Renal pelvis (tissue), 4 donors: Measurements from ENCODE around the gene DDO. TPM values are rescaled to one million over a fixed set of nuclear protein-coding genes. Genes with fewer than 3 reads are reported as not detected.

ENCODE experiments used
- DNase-seq: peaks from one replicate; pipeline ENCODE4 v3.0.0-alpha.2; 2013
- polyA plus RNA-seq, 3 donors: library from polyadenylated mRNA; unstranded; fragments of 120-200 nt; gene quantifications; one replicate each; pipeline ENCODE4 v1.2.1, GENCODE V29; 2013; ENCODE audit not compliant: insufficient read length in 3 of 3

DDO gene
- polyA plus RNA-seq, 3 donors = 0.37 to 1.7 (median 0.61) TPM

DNA sequence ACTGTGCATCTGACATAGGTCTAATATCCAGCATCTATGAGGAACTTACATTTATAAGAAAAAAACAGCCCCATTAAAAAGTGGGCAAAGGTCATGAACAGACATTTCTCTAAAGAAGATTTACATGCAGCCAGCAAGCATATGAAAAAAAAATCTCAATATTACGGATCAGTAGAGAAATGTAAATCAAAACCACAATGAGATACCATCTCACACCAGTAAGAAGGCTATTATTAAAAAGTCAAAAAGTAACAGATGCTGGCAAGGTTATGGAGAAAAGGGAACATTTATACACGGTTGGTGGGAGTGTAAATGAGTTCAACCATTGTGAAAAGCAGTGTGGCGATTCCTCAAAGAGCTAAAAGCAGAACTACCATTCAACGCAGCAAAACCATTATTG lies 70.3 kb downstream of the DDO start:
- no peak for DNase-seq

DNA sequence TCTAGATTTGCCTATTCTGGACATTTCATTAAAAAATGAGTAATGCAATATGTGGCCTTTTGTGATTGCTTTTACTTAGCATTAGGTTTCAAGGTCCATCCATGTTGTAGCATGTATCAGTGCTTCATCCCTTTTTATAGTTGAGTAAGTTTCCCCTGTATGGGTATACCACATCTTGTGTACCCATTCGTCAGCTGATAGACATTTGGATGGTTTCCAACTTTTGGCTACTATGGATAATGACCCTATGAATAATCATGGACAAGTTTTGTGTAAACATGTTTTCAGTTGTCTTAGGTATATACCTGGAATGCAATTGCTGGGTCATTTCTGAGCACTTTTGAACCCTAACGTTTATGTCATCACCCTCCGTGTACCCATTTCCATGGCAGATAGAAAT lies 72.6 kb downstream of the DDO start:
- DNase-seq = no peak

Other genes starting within 250 kb of the DDO start
- 10 to 100 TPM; 44.0 to 50.9 (median 49.0) TPM for gene WASF1, start 235.9 kb downstream of the DDO start, polyA plus RNA-seq
- gene CDC40, start 235.1 kb downstream of the DDO start, polyA plus RNA-seq = 10 to 100 TPM; 25.1 to 37.4 (median 30.4) TPM
- gene METTL24, start 57.2 kb downstream of the DDO start, polyA plus RNA-seq = 10 to 100 TPM; 11.9 to 13.6 (median 13.4) TPM
- gene SLC22A16, start 61.0 kb upstream of the DDO start, polyA plus RNA-seq = under 1 TPM; 0.47 to 0.99 (median 0.61) TPM